HFFc6 (cell line): Measurements from ENCODE around the gene CUL7. TPM values are rescaled to one million over a fixed set of nuclear protein-coding genes. Genes with fewer than 3 reads are reported as not detected.

Experiments
- DNase-seq: peaks from one replicate; pipeline ENCODE4 v3.0.0-alpha.2; 2018
- H3K27ac Mint-ChIP-seq: 2 replicates; pipeline ENCODE4 v1.8.0; 2020; ENCODE audit warnings: mild to moderate bottlenecking, mixed read lengths
- H3K27me3 Mint-ChIP-seq: 2 replicates; pipeline ENCODE4 v1.8.0; 2021; ENCODE audit warnings: mild to moderate bottlenecking, moderate library complexity, mixed read lengths; ENCODE audit not compliant: insufficient read depth
- H3K36me3 Mint-ChIP-seq: 2 replicates; pipeline ENCODE4 v1.8.0; 2021; ENCODE audit warnings: low read depth, mixed read lengths
- H3K4me1 Mint-ChIP-seq: 2 replicates; pipeline ENCODE4 v1.8.0; 2020; ENCODE audit warnings: low read depth, mixed read lengths
- H3K4me3 Mint-ChIP-seq: 2 replicates; pipeline ENCODE4 v1.8.0; 2020; ENCODE audit warnings: mild to moderate bottlenecking, moderate library complexity, mixed read lengths
- H3K9me3 Mint-ChIP-seq: 2 replicates; pipeline ENCODE4 v1.8.0; 2020; ENCODE audit warnings: mild to moderate bottlenecking, mixed read lengths
- long read RNA-seq: library from polyadenylated mRNA; unstranded; transcript quantifications from one replicate; pipeline ENCODE4 v2.0.0, GENCODE V29; 2019
- total RNA-seq, 6 experiments: library from RNA; stranded (reverse); fragmentation: NEBNext Ultra II Directional; extraction: Animal tissue kit (Norgen Biotek cat#: 25700); gene quantifications; 2 replicates in 1 of 6; 3 replicates in 5 of 6; pipeline ENCODE4 v1.2.3, GENCODE V29; 2021
- TF ChIP-seq, protein P1 (sequence below): fragments of 200-600 bp; sonication (generic); IDR thresholded peaks from 2 replicates; pipeline ENCODE4 v1.5.0; 2021; ENCODE audit warnings: antibody characterized with exemption, mild to moderate bottlenecking

The CUL7 gene
- total RNA-seq = 10 to 100 TPM; 33.7 to 50.3 (median 37.0) TPM
- long read RNA-seq, full-length matches to known transcripts = 1 of 19 reads
- long read RNA-seq, partial matches to known transcripts = 13 of 19 reads
- long read RNA-seq, other reads (novel, unspliced or antisense) = 5 of 19 reads

DNA sequence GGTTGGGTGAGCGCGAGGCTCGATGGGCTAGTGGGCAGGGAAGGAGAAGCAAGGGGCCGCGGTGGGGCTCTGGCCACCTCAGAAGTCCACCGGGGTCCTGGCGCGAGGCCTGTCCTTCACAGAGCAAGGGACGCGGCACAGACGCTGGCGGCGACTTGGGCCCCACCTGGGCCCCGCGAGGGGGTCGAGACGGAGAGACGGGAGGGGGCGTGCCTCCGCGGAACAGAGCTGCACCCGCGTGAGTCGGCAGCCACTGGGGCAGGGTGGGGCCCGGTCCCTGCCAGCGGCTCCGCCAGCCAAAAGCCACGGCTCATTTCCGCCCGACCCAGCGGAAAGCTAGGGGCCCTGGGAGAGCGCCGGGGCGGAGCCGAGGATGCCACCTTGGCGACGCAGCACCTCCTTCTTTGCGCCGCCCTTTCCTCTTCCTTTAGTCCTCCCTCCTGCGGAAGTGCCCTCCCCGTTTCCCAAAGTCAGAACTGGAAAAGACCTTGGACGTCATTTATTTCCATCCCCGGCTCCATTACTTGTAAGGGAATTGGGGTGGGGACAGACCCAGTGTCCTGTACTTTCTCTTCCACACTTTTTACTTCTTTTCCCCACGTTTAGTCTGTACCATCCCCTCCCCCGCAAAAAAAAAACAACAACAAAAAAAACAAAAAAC lies at the start of gene CUL7:
Gene CUL7, minus strand, starts transcription at position 307 of the 661 bp plus-strand sequence. CDS start 1,063 bp downstream, outside the sequence.
- Mint-ChIP-seq H3K36me3 (peaks cover 66% of the 10 kb centered on the region), H3K27ac (peak within 1 kb of the TSS; percentile 96), H3K27me3 (peaks cover 3% of the 10 kb centered on the region), H3K4me3 (peak within 1 kb of the TSS; percentile 93), H3K4me1 (peaks cover 53% of the 10 kb centered on the region), H3K9me3 (no peaks in the 10 kb centered on the region)
- TF ChIP-seq, protein P1, sequence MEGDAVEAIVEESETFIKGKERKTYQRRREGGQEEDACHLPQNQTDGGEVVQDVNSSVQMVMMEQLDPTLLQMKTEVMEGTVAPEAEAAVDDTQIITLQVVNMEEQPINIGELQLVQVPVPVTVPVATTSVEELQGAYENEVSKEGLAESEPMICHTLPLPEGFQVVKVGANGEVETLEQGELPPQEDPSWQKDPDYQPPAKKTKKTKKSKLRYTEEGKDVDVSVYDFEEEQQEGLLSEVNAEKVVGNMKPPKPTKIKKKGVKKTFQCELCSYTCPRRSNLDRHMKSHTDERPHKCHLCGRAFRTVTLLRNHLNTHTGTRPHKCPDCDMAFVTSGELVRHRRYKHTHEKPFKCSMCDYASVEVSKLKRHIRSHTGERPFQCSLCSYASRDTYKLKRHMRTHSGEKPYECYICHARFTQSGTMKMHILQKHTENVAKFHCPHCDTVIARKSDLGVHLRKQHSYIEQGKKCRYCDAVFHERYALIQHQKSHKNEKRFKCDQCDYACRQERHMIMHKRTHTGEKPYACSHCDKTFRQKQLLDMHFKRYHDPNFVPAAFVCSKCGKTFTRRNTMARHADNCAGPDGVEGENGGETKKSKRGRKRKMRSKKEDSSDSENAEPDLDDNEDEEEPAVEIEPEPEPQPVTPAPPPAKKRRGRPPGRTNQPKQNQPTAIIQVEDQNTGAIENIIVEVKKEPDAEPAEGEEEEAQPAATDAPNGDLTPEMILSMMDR = peak; percentile 20; the same call in 1 of the 2 replicates
- peak; percentile 89 for DNase-seq

DNA sequence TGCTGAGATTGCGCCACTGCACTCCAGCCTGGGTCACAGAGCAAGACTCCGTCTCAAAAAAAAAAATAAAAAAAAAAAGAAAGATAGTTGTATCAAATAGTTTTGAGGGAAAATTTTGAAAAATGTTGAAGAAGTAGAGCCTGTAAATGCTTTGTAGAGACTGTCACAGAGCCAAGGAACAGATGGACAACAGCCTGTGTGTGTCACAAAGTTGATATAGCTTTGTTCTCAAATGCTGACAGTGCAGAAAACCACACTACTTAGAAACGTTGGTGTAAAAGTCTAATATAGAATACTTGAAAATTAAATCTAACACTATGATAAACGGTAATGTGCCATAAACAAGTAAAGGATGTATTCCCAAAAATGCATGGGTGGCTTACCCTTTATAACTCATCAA lies 47.8 kb upstream of the CUL7 start:
- H3K36me3 Mint-ChIP-seq = no peaks in the 10 kb centered on the region
- no peaks in the 10 kb centered on the region for H3K27me3 Mint-ChIP-seq
- H3K27ac Mint-ChIP-seq = no peak overlapping the region
- no peaks in the 10 kb centered on the region for H3K9me3 Mint-ChIP-seq
- H3K4me3 Mint-ChIP-seq = no peak overlapping the region
- DNase-seq = no peak
- H3K4me1 Mint-ChIP-seq = peaks cover 20% of the 10 kb centered on the region
- TF ChIP-seq, protein P1 = no peak

DNA sequence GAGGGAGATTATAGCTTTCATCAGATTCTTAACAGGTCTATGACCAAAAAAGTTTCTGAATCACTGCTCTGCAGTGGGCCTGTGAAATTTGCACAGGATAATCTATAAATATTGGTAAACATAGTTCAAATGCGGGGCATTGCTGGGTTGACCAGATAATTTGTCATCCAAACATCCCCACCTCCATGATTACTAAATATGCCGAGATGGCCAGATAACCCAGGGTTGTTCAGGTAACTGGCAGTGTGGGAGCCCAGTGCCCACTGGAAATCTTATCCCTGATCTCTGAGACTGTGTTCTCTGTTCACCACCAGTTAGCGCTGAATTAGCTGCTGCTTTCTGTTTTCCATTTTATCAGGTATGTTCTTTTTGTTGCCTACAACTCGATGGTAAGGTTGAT lies 43.9 kb upstream of the CUL7 start:
- H3K4me1 Mint-ChIP-seq = peaks cover 53% of the 10 kb centered on the region
- H3K9me3 Mint-ChIP-seq = no peaks in the 10 kb centered on the region
- peak overlapping the region; percentile 92 for H3K27ac Mint-ChIP-seq
- TF ChIP-seq, protein P1 = no peak
- no peaks in the 10 kb centered on the region; the same call in 1 of the 2 replicates for H3K27me3 Mint-ChIP-seq
- H3K36me3 Mint-ChIP-seq = peaks cover 5% of the 10 kb centered on the region
- DNase-seq = no peak
- H3K4me3 Mint-ChIP-seq = peak overlapping the region; percentile 83

DNA sequence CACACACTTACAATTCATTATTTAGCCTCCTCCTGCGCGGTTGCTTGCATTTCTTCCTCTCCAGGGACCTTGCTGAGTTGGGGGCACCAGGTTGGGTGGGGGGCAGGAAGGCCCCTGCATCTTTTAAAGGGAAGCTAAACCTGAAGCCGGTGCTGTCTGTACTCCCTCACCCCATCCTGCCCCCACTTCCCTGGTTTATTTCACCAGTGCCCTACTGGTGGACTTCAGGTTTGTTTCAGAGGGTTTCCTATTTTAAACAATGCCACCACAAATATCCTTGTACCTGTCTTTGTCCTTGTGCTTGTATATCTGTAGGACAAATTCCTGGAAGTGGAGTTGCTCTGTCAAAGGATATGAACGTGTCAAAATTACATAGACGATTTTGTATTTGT lies 43.4 kb upstream of the CUL7 start:
- peaks cover 5% of the 10 kb centered on the region for H3K36me3 Mint-ChIP-seq
- H3K27ac Mint-ChIP-seq = peak overlapping the region; percentile 92
- H3K4me3 Mint-ChIP-seq = peak overlapping the region; percentile 83
- TF ChIP-seq, protein P1 = peak; percentile 23
- H3K27me3 Mint-ChIP-seq = no peaks in the 10 kb centered on the region; the same call in 1 of the 2 replicates
- H3K9me3 Mint-ChIP-seq = no peaks in the 10 kb centered on the region
- peaks cover 57% of the 10 kb centered on the region for H3K4me1 Mint-ChIP-seq
- DNase-seq = no peak

DNA sequence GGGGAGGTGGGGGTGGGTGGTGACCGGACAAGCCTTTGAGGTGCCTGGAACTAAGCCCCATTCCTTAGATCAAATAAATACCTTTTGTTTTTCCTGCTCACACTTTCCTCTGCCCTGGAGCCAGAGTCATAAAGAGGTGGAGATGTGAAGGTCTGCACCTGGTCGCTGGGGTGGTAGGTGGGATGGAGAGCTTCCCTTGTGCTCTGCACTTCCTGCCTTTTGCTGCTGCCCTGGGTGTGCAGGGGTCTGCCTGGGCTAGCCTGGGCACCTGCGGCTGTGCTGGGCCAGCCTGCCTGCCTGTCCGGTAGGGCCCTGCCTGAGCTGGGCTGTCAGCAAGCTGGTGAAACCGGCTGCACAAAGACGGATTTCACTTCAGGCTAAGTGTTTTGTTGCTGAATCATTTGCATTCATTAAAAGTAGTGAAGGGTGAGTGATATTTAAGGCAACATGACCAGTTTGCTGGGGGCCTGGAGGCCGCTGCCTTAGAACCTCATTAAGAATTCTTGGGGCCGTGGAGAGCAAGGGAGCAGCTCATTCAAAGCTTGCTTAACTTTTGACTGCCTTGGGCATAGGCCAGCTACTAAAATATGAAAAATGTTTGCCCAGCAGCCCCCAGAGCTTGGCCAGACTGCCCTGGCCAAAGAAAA lies 42.9 kb upstream of the CUL7 start:
- H3K4me3 Mint-ChIP-seq = peak overlapping the region; percentile 83

More for the DNA sequence above, 42.9 kb upstream of the CUL7 start:
- TF ChIP-seq, protein P1 = no peak
- peaks cover 5% of the 10 kb centered on the region for H3K36me3 Mint-ChIP-seq
- H3K27me3 Mint-ChIP-seq = no peaks in the 10 kb centered on the region; the same call in 1 of the 2 replicates
- peak overlapping the region; percentile 92 for H3K27ac Mint-ChIP-seq
- H3K4me1 Mint-ChIP-seq = peaks cover 58% of the 10 kb centered on the region
- no peaks in the 10 kb centered on the region for H3K9me3 Mint-ChIP-seq
- peak; percentile 89 for DNase-seq
